AG10803 (cell line): ENCODE measurements around the gene UBALD2.

ENCODE experiments used
- DNase-seq: peaks from one replicate; pipeline ENCODE4 v3.0.0; 2010; ENCODE audit warnings: low read depth
- H3K4me3 ChIP-seq: 2 replicates; pipeline ENCODE4 v1.5.1; 2011; ENCODE audit warnings: mild to moderate bottlenecking, low read length, control low read depth
- CTCF ChIP-seq: conservative IDR thresholded peaks from 2 replicates; pipeline ENCODE4 v1.5.1; 2011; ENCODE audit warnings: mild to moderate bottlenecking, low read length, control low read depth, inconsistent platforms

Gene UBALD2

GRCh38 chr17:76268015-76268749 lies 3.0 kb downstream of the UBALD2 start:
- peak; percentile 80 for DNase-seq
- peak overlapping the region; percentile 17 for H3K4me3 ChIP-seq
- no peak for TF ChIP-seq CTCF

GRCh38 chr17:76268991-76269981 lies 4.1 kb downstream of the UBALD2 start:
- no peak overlapping the region for H3K4me3 ChIP-seq
- no peak for TF ChIP-seq CTCF
- no peak for DNase-seq

GRCh38 chr17:76270127-76270592 lies 5.0 kb downstream of the UBALD2 start:
- H3K4me3 ChIP-seq, result no peak overlapping the region
- no peak for TF ChIP-seq CTCF
- DNase-seq, result no peak

- TF ChIP-seq CTCF, result no peak
- DNase-seq, result no peak
- H3K4me3 ChIP-seq, result no peak overlapping the region
These were observed 5.9 kb downstream of the UBALD2 start for GRCh38 chr17:76270770-76271668.

GRCh38 chr17:76271669-76272540 lies 6.8 kb downstream of the UBALD2 start:
- no peak overlapping the region for H3K4me3 ChIP-seq
- DNase-seq, result no peak
- TF ChIP-seq CTCF, result no peak
